K562 (cell line): ENCODE results near the gene RILP. TPM values are rescaled to one million over a fixed set of nuclear protein-coding genes. Genes with fewer than 3 reads are reported as not detected.
A peak's percentile ranks its signal among the peaks of the same experiment; 100 is the strongest.

ENCODE experiments used
- CCNT2 ChIP-seq: IDR thresholded peaks from 2 replicates; pipeline ENCODE4 v1.6.1; 2011; ENCODE audit warnings: borderline replicate concordance, low read depth, mild to moderate bottlenecking, moderate library complexity, mixed read lengths, low read length; ENCODE audit not compliant: insufficient read length; ENCODE audit errors: extremely low read depth
- EP400 ChIP-seq: fragments of 450-650 bp; IDR thresholded peaks from 2 replicates; pipeline ENCODE4 v1.6.1; 2017; ENCODE audit warnings: antibody characterized with exemption, mild to moderate bottlenecking, moderate library complexity
- HMGN3 ChIP-seq: IDR thresholded peaks from 2 replicates; pipeline ENCODE4 v1.6.1; 2011; ENCODE audit warnings: borderline replicate concordance, low read depth, mild to moderate bottlenecking, mixed read lengths, low read length; ENCODE audit not compliant: insufficient read length; ENCODE audit errors: extremely low read depth
- ILF3 ChIP-seq: fragments of 450-650 bp; IDR thresholded peaks from 2 replicates; pipeline ENCODE4 v1.6.1; 2018; ENCODE audit warnings: antibody characterized with exemption, mild to moderate bottlenecking, moderate library complexity, borderline replicate concordance
- ILK ChIP-seq: fragments of 450-650 bp; IDR thresholded peaks from 2 replicates; pipeline ENCODE4 v1.6.1; 2016; ENCODE audit warnings: missing genetic modification characterization, low read depth, mild to moderate bottlenecking, missing compliant biosample characterization, moderate library complexity, borderline replicate concordance
- NONO ChIP-seq, 2 experiments: fragments of 200-400 bp in 1 of 2; fragments of 450-650 bp in 1 of 2; formaldehyde crosslinking in 1 of 2; IDR thresholded peaks; 2 replicates each; pipeline ENCODE4 v1.6.1; 2017; ENCODE audit warnings: low read depth in 2 of 2, mild to moderate bottlenecking in 2 of 2, moderate library complexity in 2 of 2, low read length in 1 of 2
- NR3C1 ChIP-seq: sonication (generic); formaldehyde crosslinking; IDR thresholded peaks from 2 replicates; pipeline ENCODE4 v1.8.1; 2022; ENCODE audit warnings: missing genetic modification reagents
- PHF21A ChIP-seq: fragments of 450-650 bp; IDR thresholded peaks from 2 replicates; pipeline ENCODE4 v1.6.1; 2017; ENCODE audit warnings: low read depth, borderline replicate concordance
- PHF8 ChIP-seq: fragments of 200-600 bp; sonication (generic); IDR thresholded peaks from 2 replicates; pipeline ENCODE4 v1.6.1; 2012; ENCODE audit warnings: mixed run types, mild to moderate bottlenecking, inconsistent platforms, low read length, moderate library complexity, borderline replicate concordance
- RB1 ChIP-seq: fragments of 450-650 bp; IDR thresholded peaks from 2 replicates; pipeline ENCODE4 v1.6.1; 2017; ENCODE audit warnings: low read depth, mild to moderate bottlenecking
- RFX5 ChIP-seq: IDR thresholded peaks from 2 replicates; pipeline ENCODE4 v1.6.1; 2011; ENCODE audit warnings: low read depth, mild to moderate bottlenecking, improper control_type of control experiment, low read length
- SMAD4 ChIP-seq: fragments of 250-450 bp; sonication (Bioruptor Pico); conservative IDR thresholded peaks from 2 replicates; pipeline ENCODE4 v1.8.0; 2021; ENCODE audit warnings: inconsistent platforms, mild to moderate bottlenecking, moderate library complexity
- SMC3 ChIP-seq: conservative IDR thresholded peaks from 2 replicates; pipeline ENCODE4 v1.6.1; 2011; ENCODE audit warnings: low read depth, low read length, improper control_type of control experiment; ENCODE audit not compliant: insufficient read depth
- YY1 ChIP-seq, 3 experiments: IDR thresholded peaks; 2 replicates each; pipeline ENCODE4 v1.6.1; 2011; ENCODE audit warnings: low read length in 2 of 3, mild to moderate bottlenecking in 2 of 3, moderate library complexity in 2 of 3, borderline replicate concordance in 1 of 3, control low read depth in 1 of 3, low read depth in 1 of 3; ENCODE audit not compliant: insufficient read depth in 3 of 3, insufficient replicate concordance in 2 of 3, control insufficient read depth in 1 of 3, insufficient read length in 1 of 3; ENCODE audit errors: extremely low read depth in 1 of 3
- ZNF431 ChIP-seq: sonication (generic); formaldehyde crosslinking; IDR thresholded peaks from 2 replicates; pipeline ENCODE4 v1.8.0; 2022; ENCODE audit warnings: mild to moderate bottlenecking, missing genetic modification reagents
- polyA plus RNA-seq, 8 experiments: library from polyadenylated mRNA; depleted of rRNA in 4 of 8; stranded (reverse) in 5 of 8; unstranded in 3 of 8; fragments of >200 nt; fragmentation: Nextera tagmentation in 2 of 8; fragmentation: Illumina TruSeq in 1 of 8; extraction: Ambion mirVana in 2 of 8; extraction: Trizol in 1 of 8; gene quantifications; 2 replicates each; pipeline versions ENCODE4 v1.2.1 to v1.2.3, GENCODE V29; 2011 to 2014; ENCODE audit warnings: inconsistent platforms in 1 of 8, missing spikeins in 1 of 8
- total RNA-seq, 7 experiments: library from RNA; depleted of rRNA in 6 of 7; stranded (reverse); fragments of >200 nt in 6 of 7; fragmentation: Illumina TruSeq in 2 of 7; extraction: Trizol in 2 of 7; gene quantifications; 2 replicates each; pipeline versions ENCODE4 v1.2.1 to v1.2.3, GENCODE V29; 2011 to 2021; ENCODE audit warnings: low replicate concordance in 1 of 7
- TF ChIP-seq, protein P1 (sequence below): IDR thresholded peaks from 2 replicates; pipeline ENCODE4 v1.6.1; 2011; ENCODE audit warnings: borderline replicate concordance, low read depth, mild to moderate bottlenecking, moderate library complexity, low read length; ENCODE audit not compliant: insufficient read depth, poor library complexity, severe bottlenecking
- TF ChIP-seq, protein P2 (sequence below), 2 experiments: IDR thresholded peaks; 2 replicates each; pipeline ENCODE4 v1.6.1; 2012; ENCODE audit warnings: improper control_type of control experiment in 2 of 2, low read depth in 2 of 2, low read length in 2 of 2, borderline replicate concordance in 1 of 2
- TF ChIP-seq, protein P3 (sequence below), 2 experiments: fragments of 450-650 bp; conservative IDR thresholded peaks; 2 replicates each; pipeline ENCODE4 v1.6.1; 2017; ENCODE audit warnings: mild to moderate bottlenecking in 2 of 2, moderate library complexity in 2 of 2

The RILP gene
- total and polyA plus RNA-seq, 9 of the 15 experiments (the other 6 are each of a cell fraction or from before 2014, with no cell fraction given): 0.75 to 54.9 (median 27.8) TPM

DNA sequence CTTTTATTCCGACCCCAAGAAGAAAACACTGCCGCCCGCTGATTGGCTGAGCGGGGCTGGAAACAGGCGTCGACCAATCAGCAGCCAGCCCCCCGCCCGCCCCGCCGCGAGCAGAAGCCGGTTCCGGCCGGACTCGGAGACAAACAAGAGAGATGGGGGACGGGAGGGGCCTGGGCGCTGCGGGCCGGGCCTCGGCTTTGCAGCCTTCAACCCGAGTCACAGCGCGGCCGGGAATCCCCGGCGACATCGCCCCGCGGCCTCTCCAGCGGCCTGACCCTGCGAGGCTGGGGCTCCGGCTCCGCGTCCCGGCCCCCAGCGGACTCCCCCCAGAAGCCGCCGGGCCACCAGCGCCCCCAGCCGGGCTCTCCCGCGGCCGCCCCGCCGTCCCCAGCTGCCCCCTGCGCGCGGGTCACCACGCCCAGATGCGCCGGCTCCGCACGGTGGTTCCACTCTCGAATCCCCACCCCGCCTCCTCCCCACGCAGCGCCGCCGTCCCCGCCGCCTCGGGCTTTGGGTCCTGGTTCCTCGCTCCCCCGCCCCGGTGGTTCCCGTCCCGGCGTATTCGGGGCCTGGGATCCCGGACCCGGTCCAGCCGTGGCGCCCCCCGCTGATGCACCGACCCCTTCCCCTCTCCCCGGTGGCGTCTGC lies 20.7 kb downstream of the RILP start (continued):
- TF ChIP-seq, protein P1, sequence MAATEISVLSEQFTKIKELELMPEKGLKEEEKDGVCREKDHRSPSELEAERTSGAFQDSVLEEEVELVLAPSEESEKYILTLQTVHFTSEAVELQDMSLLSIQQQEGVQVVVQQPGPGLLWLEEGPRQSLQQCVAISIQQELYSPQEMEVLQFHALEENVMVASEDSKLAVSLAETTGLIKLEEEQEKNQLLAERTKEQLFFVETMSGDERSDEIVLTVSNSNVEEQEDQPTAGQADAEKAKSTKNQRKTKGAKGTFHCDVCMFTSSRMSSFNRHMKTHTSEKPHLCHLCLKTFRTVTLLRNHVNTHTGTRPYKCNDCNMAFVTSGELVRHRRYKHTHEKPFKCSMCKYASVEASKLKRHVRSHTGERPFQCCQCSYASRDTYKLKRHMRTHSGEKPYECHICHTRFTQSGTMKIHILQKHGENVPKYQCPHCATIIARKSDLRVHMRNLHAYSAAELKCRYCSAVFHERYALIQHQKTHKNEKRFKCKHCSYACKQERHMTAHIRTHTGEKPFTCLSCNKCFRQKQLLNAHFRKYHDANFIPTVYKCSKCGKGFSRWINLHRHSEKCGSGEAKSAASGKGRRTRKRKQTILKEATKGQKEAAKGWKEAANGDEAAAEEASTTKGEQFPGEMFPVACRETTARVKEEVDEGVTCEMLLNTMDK: peak; percentile 23
- TF ChIP-seq PHF21A: peak; percentile 98
- peak in 1 of 3 experiments; percentile 29 for TF ChIP-seq YY1 (IDR thresholded peaks at IDR 0.05; ENCODE audit: borderline replicate concordance in 1 of 3, control insufficient read depth in 1 of 3, extremely low read depth in 1 of 3, insufficient read depth in 3 of 3, insufficient read length in 1 of 3, insufficient replicate concordance in 2 of 3, low read depth in 1 of 3, low read length in 2 of 3)
- TF ChIP-seq, protein P2, sequence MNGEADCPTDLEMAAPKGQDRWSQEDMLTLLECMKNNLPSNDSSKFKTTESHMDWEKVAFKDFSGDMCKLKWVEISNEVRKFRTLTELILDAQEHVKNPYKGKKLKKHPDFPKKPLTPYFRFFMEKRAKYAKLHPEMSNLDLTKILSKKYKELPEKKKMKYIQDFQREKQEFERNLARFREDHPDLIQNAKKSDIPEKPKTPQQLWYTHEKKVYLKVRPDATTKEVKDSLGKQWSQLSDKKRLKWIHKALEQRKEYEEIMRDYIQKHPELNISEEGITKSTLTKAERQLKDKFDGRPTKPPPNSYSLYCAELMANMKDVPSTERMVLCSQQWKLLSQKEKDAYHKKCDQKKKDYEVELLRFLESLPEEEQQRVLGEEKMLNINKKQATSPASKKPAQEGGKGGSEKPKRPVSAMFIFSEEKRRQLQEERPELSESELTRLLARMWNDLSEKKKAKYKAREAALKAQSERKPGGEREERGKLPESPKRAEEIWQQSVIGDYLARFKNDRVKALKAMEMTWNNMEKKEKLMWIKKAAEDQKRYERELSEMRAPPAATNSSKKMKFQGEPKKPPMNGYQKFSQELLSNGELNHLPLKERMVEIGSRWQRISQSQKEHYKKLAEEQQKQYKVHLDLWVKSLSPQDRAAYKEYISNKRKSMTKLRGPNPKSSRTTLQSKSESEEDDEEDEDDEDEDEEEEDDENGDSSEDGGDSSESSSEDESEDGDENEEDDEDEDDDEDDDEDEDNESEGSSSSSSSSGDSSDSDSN (IDR thresholded peaks at IDR 0.05; ENCODE audit: borderline replicate concordance in 1 of 2, low read depth in 2 of 2, low read length in 2 of 2): peak; percentile 40 to 71; a peak in 2 of 4 replicates
- TF ChIP-seq EP400: peak; percentile 48; the same call in 1 of the 2 replicates
- TF ChIP-seq HMGN3: peak; percentile 34
- peak; percentile 31; the same call in 1 of the 2 replicates for TF ChIP-seq ILF3
- peak; percentile 45; the same call in 1 of the 2 replicates for TF ChIP-seq RFX5
- TF ChIP-seq ZNF431: no peak
- peak; percentile 67; the same call in 1 of the 2 replicates for TF ChIP-seq PHF8
- no peak for TF ChIP-seq NR3C1 (CRISPR knock-in tag)
- TF ChIP-seq NONO (IDR thresholded peaks at IDR 0.05; ENCODE audit: low read depth in 2 of 2, low read length in 1 of 2): peak in 1 of 2 experiments; percentile 51; a peak in 2 of 4 replicates
- TF ChIP-seq RB1: peak; percentile 70; the same call in 1 of the 2 replicates
- TF ChIP-seq SMAD4: peak; percentile 81
- TF ChIP-seq SMC3: peak; percentile 15; the same call in 1 of the 2 replicates
- TF ChIP-seq, protein P3, sequence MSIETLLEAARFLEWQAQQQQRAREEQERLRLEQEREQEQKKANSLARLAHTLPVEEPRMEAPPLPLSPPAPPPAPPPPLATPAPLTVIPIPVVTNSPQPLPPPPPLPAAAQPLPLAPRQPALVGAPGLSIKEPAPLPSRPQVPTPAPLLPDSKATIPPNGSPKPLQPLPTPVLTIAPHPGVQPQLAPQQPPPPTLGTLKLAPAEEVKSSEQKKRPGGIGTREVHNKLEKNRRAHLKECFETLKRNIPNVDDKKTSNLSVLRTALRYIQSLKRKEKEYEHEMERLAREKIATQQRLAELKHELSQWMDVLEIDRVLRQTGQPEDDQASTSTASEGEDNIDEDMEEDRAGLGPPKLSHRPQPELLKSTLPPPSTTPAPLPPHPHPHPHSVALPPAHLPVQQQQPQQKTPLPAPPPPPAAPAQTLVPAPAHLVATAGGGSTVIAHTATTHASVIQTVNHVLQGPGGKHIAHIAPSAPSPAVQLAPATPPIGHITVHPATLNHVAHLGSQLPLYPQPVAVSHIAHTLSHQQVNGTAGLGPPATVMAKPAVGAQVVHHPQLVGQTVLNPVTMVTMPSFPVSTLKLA (conservative IDR thresholded peaks at IDR 0.05): 0 out of 4 replicates have a peak, but pooled peaks of 1 of the 2 experiments have one; percentile 7
- TF ChIP-seq CCNT2: peak; percentile 70
- TF ChIP-seq ILK (tag): no peak
